Right atrium auricular region (tissue), 2 donors: ENCODE results near the gene MTM1. TPM values are rescaled to one million over a fixed set of nuclear protein-coding genes. Genes with fewer than 3 reads are reported as not detected.

Source experiments
- DNase-seq: peaks from one replicate; pipeline ENCODE4 v3.0.0-alpha.2; 2019; ENCODE audit warnings: low spot score
- H3K27ac ChIP-seq, 2 donors: fragments of 200-600 bp; sonication (generic); 1 replicate in 1 of 2; 2 replicates in 1 of 2; pipeline ENCODE4 v1.5.1; 2016 to 2019
- H3K27me3 ChIP-seq, 2 donors: fragments of 200-600 bp; sonication (generic); one replicate each; pipeline versions ENCODE4 v1.5.1 to v1.6.0; 2017 to 2019
- H3K36me3 ChIP-seq: fragments of 200-600 bp; sonication (generic); one replicate; pipeline ENCODE4 v1.5.1; 2016
- H3K4me1 ChIP-seq, 2 donors: fragments of 200-600 bp; sonication (generic); one replicate each; pipeline versions ENCODE4 v1.5.1 to v1.6.0; 2017 to 2019
- H3K4me3 ChIP-seq, 2 donors: fragments of 200-600 bp; sonication (generic); 1 replicate in 1 of 2; 2 replicates in 1 of 2; pipeline ENCODE4 v1.5.1; 2017 to 2019; ENCODE audit warnings: mild to moderate bottlenecking in 1 of 2, moderate library complexity in 1 of 2
- H3K9me3 ChIP-seq, 2 donors: fragments of 200-600 bp; sonication (generic); one replicate each; pipeline ENCODE4 v1.5.1; 2019
- CTCF ChIP-seq, 2 donors: fragments of 200-600 bp; sonication (generic); IDR thresholded peaks; one replicate each; pipeline ENCODE4 v1.5.1; 2019; ENCODE audit warnings: antibody characterized with exemption in 2 of 2
- total RNA-seq, 2 donors: library from RNA; depleted of rRNA; stranded (reverse); fragments of >200 nt; gene quantifications; one replicate each; pipeline ENCODE4 v1.1.0, GENCODE V29; 2016

The MTM1 gene
- total RNA-seq, 2 donors from 2014 or later: 9.0 to 9.4 TPM

DNA sequence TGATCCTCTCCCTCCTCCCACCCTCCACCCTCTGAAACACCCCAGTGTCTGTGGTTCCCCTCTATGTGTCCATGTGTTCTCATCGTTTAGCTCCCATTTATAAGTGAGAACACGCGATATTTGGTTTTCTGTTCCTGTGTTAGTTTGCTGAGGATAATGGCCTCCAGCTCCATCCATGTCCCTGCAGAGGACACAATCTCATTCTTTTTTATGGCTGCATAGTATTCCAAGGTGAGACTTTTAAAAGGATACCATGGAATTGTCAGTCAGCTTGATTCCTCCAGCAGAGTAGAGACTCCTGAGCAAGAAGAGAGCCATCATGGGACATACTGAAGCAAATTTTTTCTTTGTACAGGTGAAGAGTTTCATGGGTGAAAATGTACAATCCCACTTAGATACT lies 38.8 kb upstream of the MTM1 start:
- TF ChIP-seq CTCF (IDR thresholded peaks at IDR 0.05): no peak
- Histone ChIP-seq H3K9me3 (no peaks in the 10 kb centered on the region), H3K4me1 (no peaks in the 10 kb centered on the region), H3K27ac (no peak overlapping the region), H3K4me3 (no peak overlapping the region), H3K27me3 (no peaks in the 10 kb centered on the region), H3K36me3 (no peaks in the 10 kb centered on the region)
- DNase-seq: no peak

GRCh38 chrX:150530821-150531220 lies 37.6 kb upstream of the MTM1 start:
- no peaks in the 10 kb centered on the region for H3K36me3 ChIP-seq
- no peak for TF ChIP-seq CTCF (IDR thresholded peaks at IDR 0.05)

GRCh38 chrX:150531467-150531866 lies 37.0 kb upstream of the MTM1 start:
- Histone ChIP-seq H3K36me3 (no peaks in the 10 kb centered on the region), H3K4me3 (no peak overlapping the region), H3K9me3 (peaks cover 0 to 6% of the 10 kb centered on the region in 2 donors), H3K27ac (no peak overlapping the region), H3K27me3 (no peaks in the 10 kb centered on the region), H3K4me1 (no peaks in the 10 kb centered on the region)
- no peak for DNase-seq
- TF ChIP-seq CTCF (IDR thresholded peaks at IDR 0.05): no peak

More at GRCh38 chrX:150530821-150531220, 37.6 kb upstream of the MTM1 start:
- Histone ChIP-seq H3K27ac (no peak overlapping the region), H3K9me3 (no peaks in the 10 kb centered on the region), H3K27me3 (no peaks in the 10 kb centered on the region), H3K4me3 (no peak overlapping the region), H3K4me1 (no peaks in the 10 kb centered on the region)
- no peak for DNase-seq

GRCh38 chrX:150533863-150534262 lies 34.6 kb upstream of the MTM1 start:
- H3K4me1 ChIP-seq: no peaks in the 10 kb centered on the region
- H3K36me3 ChIP-seq: no peaks in the 10 kb centered on the region
- no peak for DNase-seq
- H3K9me3 ChIP-seq: peaks cover 0 to 14% of the 10 kb centered on the region in 2 donors
- H3K27ac ChIP-seq: no peak overlapping the region
- H3K4me3 ChIP-seq: no peak overlapping the region
- H3K27me3 ChIP-seq: no peaks in the 10 kb centered on the region
- no peak for TF ChIP-seq CTCF (IDR thresholded peaks at IDR 0.05)

GRCh38 chrX:150536455-150537116 lies 31.8 kb upstream of the MTM1 start:
- Histone ChIP-seq H3K4me3 (no peak overlapping the region), H3K36me3 (no peaks in the 10 kb centered on the region), H3K9me3 (peaks cover 0 to 14% of the 10 kb centered on the region in 2 donors), H3K27ac (no peak overlapping the region), H3K4me1 (no peaks in the 10 kb centered on the region), H3K27me3 (no peaks in the 10 kb centered on the region)
- no peak for TF ChIP-seq CTCF (IDR thresholded peaks at IDR 0.05)
- no peak for DNase-seq

DNA sequence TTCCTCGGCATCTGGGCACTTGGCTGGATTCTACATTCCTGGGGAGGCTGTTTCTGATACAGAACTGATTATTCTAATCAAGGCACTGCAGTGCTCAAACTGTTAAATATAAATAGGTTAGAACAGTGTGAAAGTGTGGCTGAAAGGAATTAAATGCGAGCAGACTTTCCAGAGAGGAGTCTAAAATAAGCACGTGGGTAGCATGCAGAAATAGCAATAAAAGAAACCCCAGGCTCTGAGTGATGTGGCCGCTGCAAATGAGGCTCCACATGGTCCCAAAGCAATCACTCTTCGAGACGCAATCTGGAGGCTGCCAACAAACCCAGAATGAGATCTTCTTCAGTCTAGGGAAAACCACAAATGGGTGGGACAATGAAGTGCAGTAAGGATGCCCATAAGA lies 30.6 kb upstream of the MTM1 start:
- Histone ChIP-seq H3K27me3 (no peaks in the 10 kb centered on the region), H3K36me3 (no peaks in the 10 kb centered on the region), H3K9me3 (peaks cover 0 to 14% of the 10 kb centered on the region in 2 donors), H3K27ac (no peak overlapping the region), H3K4me3 (no peak overlapping the region), H3K4me1 (no peaks in the 10 kb centered on the region)
- TF ChIP-seq CTCF (IDR thresholded peaks at IDR 0.05): no peak
- no peak for DNase-seq
